Measurements from ENCODE around the gene CDK14. TPM values are rescaled to one million over a fixed set of nuclear protein-coding genes. Genes with fewer than 3 reads are reported as not detected.

CDK14 gene
- total and polyA plus RNA-seq, 2 of the 8 experiments (the other 6 are each of a cell fraction or from before 2014, with no cell fraction given): 5.5 to 47.3 TPM

DNA sequence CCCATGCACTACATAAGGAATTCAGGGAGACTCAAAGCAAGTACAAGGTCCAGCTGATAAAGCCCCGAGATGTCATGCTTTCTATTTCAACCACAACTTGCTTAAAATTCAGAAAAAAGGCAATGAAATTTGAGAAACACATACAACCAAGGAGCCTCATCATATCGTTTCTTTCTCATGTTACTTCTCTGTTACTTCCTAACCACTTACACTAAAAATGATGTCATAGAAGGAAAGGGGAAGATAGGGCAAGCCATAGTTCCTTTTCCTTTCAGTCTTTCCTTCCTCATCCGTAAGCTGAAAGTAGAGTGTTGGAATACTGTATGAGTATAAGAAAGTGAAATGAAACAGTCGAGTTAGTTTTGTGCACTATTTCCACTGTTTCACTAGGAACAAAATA, 27.9 kb upstream of the CDK14 start (continued):
- TF ChIP-seq, protein P1, sequence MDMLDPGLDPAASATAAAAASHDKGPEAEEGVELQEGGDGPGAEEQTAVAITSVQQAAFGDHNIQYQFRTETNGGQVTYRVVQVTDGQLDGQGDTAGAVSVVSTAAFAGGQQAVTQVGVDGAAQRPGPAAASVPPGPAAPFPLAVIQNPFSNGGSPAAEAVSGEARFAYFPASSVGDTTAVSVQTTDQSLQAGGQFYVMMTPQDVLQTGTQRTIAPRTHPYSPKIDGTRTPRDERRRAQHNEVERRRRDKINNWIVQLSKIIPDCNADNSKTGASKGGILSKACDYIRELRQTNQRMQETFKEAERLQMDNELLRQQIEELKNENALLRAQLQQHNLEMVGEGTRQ (IDR thresholded peaks at IDR 0.05; ENCODE audit: low read length): no peak
- TF ChIP-seq RXRA (IDR thresholded peaks at IDR 0.05; ENCODE audit: insufficient read depth, low read depth, low read length) (no peak), MAFK (IDR thresholded peaks at IDR 0.05; ENCODE audit: low read depth, low read length) (no peak), GTF2F1 (IDR thresholded peaks at IDR 0.05; ENCODE audit: borderline replicate concordance, low read depth, low read length) (no peak), CBX8 (IDR thresholded peaks at IDR 0.05; ENCODE audit: borderline replicate concordance, low read depth, low read length) (no peak), YY1 (IDR thresholded peaks at IDR 0.05; ENCODE audit: low read depth, low read length) (no peak), FOSL1 (IDR thresholded peaks at IDR 0.05; ENCODE audit: insufficient read depth, low read depth, low read length) (no peak), BRCA1 (IDR thresholded peaks at IDR 0.05; ENCODE audit: low read depth, low read length) (no peak), ASH2L (IDR thresholded peaks at IDR 0.05; ENCODE audit: low read length) (no peak), RBBP5 (IDR thresholded peaks at IDR 0.05; ENCODE audit: borderline replicate concordance, low read depth, low read length) (no peak), SIX5 (IDR thresholded peaks at IDR 0.05; ENCODE audit: low read depth, low read length) (no peak), CTBP2 (IDR thresholded peaks at IDR 0.05; ENCODE audit: borderline replicate concordance, insufficient read depth, insufficient read length, low read length) (no peak)
- TF ChIP-seq, protein P2, sequence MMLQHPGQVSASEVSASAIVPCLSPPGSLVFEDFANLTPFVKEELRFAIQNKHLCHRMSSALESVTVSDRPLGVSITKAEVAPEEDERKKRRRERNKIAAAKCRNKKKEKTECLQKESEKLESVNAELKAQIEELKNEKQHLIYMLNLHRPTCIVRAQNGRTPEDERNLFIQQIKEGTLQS (IDR thresholded peaks at IDR 0.05; ENCODE audit: insufficient read depth, low read depth, low read length): no peak
